ENCODE measurements around the gene RUNDC1.

Gene RUNDC1

GRCh38 chr17:43020030-43020621 lies 39.8 kb downstream of the RUNDC1 start:
- no peak for FAIRE-seq

DNA sequence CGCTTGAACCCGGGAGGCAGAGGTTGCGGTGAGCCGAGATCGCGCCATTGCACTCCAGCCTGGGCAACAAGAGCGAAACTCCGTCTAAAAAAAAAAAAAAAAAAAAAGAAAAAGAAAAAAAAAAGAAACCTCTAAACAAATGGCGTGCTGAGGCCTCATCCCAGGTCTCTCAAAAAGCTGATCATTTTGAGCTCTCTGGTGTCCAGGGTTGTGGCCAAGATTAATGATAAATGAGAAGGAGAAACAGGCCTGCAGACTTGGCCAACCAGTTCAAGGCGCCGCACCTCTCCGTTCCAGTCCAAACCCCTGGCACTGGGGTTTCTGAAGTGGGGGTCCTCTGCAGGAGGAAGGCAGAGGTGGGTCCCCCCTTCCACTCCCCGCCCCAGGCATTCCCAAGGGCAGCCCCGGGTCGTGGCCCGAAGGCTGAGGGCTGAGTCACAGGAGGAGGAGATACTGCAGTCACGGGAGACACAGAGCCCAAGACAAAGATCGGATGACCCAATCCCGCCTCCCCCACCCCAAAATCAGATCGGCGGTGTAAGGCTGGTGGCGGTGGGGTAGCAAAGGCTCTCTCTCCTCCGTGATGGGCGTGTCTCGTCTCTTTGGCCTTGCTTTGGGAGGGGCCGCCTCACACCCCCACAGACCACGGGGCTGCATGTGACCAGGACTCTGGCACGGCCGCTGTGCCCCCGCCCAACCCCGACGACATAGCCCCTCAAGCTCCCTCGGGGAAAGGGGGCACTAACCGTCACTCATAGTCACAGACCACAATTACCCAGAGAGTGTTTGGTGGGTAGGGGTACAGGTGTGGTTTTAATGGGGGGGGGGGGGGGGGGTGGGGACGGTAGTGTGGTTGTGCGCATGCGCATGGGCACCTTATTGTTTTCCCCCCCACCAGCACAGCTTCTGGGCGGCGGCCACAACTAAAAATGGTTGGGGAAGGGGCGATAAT lies 40.7 kb downstream of the RUNDC1 start:
- no peak for FAIRE-seq

GRCh38 chr17:43021741-43022512 lies 41.6 kb downstream of the RUNDC1 start, which contains the start of gene VAT1:
Gene VAT1, minus strand, starts transcription at chr17:43022385. Its CDS starts 63 bp downstream, at chr17:43022322.
- peak; percentile 69 for FAIRE-seq

- FAIRE-seq = peak; percentile 94
These were observed 44.3 kb downstream of the RUNDC1 start, which contains the start of gene RND2 for GRCh38 chr17:43024407-43025289. Gene RND2, plus strand, starts transcription at chr17:43025231. Its CDS starts 117 bp downstream, at chr17:43025348.

DNA sequence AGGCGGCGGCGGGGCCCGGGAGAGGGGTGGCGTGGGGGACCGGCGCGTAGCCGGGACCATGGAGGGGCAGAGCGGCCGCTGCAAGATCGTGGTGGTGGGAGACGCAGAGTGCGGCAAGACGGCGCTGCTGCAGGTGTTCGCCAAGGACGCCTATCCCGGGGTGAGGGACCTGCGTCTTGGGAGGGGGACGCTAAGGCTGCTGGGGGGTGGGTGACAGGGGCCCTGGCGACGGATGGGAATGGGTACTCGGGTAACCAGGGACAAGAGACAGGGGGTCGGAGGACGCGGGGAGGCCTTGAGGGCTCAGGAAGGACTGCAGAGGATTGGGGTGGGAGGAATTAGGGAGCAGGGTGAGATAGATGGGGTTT lies 44.9 kb downstream of the RUNDC1 start:
- FAIRE-seq = no peak

DNA sequence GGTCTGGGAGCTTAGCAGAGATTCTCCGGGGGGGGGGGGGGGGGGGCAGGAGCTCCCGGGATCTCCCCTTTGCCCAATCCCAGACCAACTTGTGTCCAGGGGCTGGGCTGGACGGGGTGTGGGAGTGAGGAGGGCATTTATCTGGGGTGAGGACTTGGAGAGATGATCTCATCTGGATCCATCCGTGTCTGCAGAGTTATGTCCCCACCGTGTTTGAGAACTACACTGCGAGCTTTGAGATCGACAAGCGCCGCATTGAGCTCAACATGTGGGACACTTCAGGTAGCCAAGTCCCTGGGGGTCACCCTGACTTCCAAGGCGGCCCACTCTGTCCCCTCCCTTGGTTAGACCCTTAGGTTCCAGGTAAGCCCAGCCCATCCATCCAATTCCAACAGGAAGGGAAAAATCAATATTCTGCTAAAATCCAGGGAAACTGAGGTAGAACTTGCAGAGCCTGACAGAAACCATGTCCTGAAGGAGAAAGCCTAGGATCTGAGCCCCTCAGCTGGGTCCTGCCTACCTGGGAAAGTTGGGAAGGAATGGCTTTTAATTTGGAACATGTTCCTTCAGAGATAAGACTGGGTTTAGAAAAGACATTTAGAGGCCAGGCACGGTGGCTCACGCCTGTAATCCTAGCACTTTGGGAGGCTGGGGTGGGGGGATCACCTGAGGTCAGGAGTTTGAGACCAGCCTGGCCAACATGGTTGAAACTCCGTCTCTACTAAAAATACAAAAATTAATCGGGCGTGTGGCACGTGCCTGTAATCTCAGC lies 45.6 kb downstream of the RUNDC1 start:
- FAIRE-seq = no peak

GRCh38 chr17:43026595-43026994 lies 46.2 kb downstream of the RUNDC1 start:
- FAIRE-seq = no peak

DNA sequence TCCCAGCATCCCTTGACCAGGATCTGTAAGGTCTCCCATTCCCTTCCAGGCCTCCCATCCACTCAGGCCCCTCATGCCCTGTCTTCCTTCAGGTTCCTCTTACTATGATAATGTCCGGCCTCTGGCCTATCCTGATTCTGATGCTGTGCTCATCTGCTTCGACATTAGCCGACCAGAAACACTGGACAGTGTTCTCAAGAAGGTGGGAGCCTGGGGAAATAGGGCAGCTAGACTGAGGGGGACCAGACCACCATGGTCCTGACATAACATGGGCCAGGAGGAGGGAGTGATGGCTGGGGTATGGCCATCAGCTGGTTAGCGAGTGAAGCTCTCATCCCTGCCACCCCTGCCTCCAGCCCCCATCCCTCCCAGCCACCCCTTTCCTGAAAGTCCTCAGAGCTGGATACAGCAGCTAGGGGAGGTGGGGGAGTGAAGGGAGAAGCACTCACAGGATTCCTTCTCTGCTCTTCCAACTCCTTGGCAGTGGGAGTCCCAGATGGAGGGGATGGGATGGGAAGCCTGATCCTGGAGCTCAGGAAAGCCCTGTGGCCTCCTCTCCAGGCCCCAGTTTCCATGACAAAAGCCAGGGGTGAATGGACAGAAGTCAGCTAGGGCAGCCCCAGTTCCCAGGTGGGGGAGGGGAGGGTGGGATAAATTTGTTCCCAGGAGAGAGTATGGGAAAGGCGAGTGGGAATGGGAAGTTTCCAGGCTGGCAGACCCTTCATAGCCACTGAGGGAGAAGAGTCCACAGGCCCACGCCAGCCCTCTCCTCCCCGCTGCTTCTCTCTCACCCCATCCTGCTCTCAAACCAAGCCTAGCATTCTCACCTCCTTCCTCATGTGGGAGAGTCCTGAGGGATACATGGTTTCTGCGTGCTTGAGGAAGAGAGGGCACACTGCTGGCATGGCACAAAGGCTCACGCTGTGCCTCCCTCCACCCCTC lies 47.0 kb downstream of the RUNDC1 start:
- no peak for FAIRE-seq

GRCh38 chr17:43028221-43028861 lies 48.0 kb downstream of the RUNDC1 start:
- no peak for FAIRE-seq

GRCh38 chr17:43030137-43030767 lies 49.9 kb downstream of the RUNDC1 start:
- no peak for FAIRE-seq

DNA sequence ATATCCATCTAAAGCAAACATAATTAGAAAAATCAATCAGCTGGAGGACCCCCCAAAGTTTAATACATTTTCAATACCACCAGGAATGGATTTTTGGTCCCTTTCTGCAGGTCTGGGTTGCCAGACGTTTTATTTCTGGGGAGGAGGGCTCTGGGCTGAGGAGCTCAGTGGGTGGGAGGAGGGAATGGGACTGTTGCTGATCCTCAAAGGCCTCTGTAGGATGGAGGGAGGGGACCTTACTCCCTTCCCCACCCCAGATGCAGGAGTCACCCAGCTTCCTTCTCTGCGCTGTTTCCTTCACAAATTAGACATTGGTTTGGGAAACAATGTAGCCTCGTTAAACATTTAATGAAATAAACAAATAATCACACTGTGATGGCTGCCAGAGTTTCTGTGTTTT lies 51.3 kb downstream of the RUNDC1 start:
- no peak for FAIRE-seq

DNA sequence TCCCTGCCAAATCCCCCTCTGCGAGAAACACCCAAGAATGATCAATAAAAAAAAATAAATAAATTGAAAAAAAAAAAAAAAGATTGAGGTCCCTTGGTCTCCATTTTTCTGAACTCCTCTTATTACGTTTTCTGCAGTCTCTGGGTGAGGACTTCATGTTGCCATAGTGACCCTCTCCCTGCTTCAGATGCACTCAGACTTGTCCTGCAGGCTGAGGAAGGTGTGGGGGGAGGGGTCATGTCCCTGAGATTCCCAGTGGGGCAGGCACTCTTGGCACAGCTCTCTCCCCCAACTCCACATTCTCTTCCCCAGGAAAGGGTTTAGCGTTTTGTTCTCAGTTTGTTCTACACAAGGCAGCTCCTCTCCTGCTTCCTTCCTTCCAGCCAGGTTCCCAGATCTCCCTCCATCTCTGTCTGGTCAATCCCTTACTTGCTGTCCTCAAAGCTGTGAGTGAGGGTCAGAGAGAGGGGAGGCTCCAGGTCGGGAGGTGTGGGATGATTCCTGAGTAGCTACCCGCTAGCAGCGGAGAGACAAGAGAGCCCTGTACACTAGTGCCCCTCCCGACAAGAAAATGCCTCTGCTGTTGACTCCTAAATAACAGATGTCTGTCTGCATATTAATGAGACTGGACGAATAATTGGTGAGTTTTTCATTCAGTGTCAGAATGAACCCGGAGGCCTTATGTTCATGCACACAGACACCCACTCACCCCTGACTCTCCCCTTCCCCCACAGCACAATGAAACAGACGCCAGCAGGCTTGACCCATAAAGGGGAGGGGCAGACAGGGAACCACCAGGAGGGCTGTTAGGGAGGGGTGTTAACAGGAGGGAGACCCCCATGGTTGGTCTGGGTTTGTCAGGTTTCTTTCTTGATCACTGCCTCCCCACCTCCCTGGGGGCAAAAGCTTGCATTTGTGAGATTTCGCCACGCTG lies 53.9 kb downstream of the RUNDC1 start:
- FAIRE-seq = no peak

GRCh38 chr17:43034894-43035293 lies 54.5 kb downstream of the RUNDC1 start:
- no peak for FAIRE-seq

GRCh38 chr17:43039646-43040045 lies 59.3 kb downstream of the RUNDC1 start:
- FAIRE-seq = no peak

GRCh38 chr17:43040655-43041054 lies 60.3 kb downstream of the RUNDC1 start:
- no peak for FAIRE-seq

- no peak for FAIRE-seq
These were observed 61.8 kb downstream of the RUNDC1 start for GRCh38 chr17:43042025-43042628.
